ENCODE data around the gene MSH5.

DNA sequence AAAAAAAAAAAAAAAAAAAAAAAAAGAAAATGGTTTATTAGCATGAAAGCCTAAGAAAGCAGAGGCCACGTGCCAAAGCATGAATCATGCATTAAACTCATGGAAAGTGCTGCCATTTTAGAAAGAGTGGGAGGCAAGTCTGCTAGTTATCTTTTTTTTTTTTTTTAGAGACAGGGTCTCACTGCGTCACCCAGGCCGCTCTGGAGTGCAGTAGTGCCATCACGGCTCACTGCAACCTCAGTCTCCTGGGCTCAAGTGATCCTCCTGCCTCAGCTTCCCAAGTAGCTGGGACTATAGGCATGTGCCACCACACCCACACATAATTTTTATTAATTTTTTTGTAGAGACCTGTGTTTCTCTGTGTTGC lies 32.2 kb downstream of the MSH5 start:
- TF ChIP-seq, protein P1, sequence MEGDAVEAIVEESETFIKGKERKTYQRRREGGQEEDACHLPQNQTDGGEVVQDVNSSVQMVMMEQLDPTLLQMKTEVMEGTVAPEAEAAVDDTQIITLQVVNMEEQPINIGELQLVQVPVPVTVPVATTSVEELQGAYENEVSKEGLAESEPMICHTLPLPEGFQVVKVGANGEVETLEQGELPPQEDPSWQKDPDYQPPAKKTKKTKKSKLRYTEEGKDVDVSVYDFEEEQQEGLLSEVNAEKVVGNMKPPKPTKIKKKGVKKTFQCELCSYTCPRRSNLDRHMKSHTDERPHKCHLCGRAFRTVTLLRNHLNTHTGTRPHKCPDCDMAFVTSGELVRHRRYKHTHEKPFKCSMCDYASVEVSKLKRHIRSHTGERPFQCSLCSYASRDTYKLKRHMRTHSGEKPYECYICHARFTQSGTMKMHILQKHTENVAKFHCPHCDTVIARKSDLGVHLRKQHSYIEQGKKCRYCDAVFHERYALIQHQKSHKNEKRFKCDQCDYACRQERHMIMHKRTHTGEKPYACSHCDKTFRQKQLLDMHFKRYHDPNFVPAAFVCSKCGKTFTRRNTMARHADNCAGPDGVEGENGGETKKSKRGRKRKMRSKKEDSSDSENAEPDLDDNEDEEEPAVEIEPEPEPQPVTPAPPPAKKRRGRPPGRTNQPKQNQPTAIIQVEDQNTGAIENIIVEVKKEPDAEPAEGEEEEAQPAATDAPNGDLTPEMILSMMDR (IDR thresholded peaks at IDR 0.05; ENCODE audit: low read depth, low read length) = no peak
- TF ChIP-seq, protein P2, sequence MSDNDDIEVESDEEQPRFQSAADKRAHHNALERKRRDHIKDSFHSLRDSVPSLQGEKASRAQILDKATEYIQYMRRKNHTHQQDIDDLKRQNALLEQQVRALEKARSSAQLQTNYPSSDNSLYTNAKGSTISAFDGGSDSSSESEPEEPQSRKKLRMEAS (IDR thresholded peaks at IDR 0.05; ENCODE audit: low read depth, low read length) = no peak
- TF ChIP-seq POLR2A (IDR thresholded peaks at IDR 0.05; ENCODE audit: extremely low read depth, insufficient read length) (no peak), MYC (IDR thresholded peaks at IDR 0.05; ENCODE audit: low read depth, low read length) (no peak)

All from NB4 (cell line).